Suprapubic skin (tissue), 4 donors: ENCODE measurements around the gene IFITM1.

Experiments used
- EP300 ChIP-seq: sonication (generic); formaldehyde crosslinking; IDR thresholded peaks from one replicate; pipeline ENCODE4 v1.6.1; 2017; ENCODE audit warnings: antibody characterized with exemption
- POLR2A ChIP-seq, 2 donors: fragments of 450-650 bp; IDR thresholded peaks; one replicate each; pipeline ENCODE4 v1.6.1; 2017; ENCODE audit warnings: antibody characterized with exemption in 2 of 2, mild to moderate bottlenecking in 2 of 2, moderate library complexity in 2 of 2
- POLR2AphosphoS5 ChIP-seq, 3 donors: sonication (generic); formaldehyde crosslinking; IDR thresholded peaks; one replicate each; pipeline ENCODE4 v1.6.1; 2017; ENCODE audit warnings: antibody characterized with exemption in 3 of 3
- TF ChIP-seq, protein P1 (sequence below), 2 donors: fragments of 200-600 bp in 1 of 2; fragments of 450-650 bp in 1 of 2; sonication (generic) in 1 of 2; IDR thresholded peaks; one replicate each; pipeline ENCODE4 v1.5.1; 2016 to 2019; ENCODE audit warnings: antibody characterized with exemption in 2 of 2, mild to moderate bottlenecking in 1 of 2, moderate library complexity in 1 of 2

DNA sequence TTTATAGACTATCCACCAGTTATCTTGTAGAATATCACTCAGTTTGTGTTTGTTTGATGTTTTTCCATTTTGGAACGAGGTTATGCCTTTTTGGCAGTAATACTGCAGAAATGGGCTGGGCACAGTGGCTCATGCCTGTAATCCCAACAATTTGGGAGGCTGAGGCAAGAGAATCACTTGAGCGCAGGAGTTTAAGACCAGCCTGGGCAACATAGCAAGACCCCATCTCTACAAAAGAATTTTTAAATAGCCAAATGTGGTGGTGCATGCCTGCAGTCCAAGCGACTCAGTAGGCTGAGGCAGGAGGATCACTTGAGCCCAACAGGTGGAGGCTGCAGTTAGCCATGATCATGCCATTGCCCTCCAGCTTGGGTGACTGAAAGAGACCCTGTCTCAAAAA lies 32.7 kb downstream of the IFITM1 start:
- TF ChIP-seq, protein P1, sequence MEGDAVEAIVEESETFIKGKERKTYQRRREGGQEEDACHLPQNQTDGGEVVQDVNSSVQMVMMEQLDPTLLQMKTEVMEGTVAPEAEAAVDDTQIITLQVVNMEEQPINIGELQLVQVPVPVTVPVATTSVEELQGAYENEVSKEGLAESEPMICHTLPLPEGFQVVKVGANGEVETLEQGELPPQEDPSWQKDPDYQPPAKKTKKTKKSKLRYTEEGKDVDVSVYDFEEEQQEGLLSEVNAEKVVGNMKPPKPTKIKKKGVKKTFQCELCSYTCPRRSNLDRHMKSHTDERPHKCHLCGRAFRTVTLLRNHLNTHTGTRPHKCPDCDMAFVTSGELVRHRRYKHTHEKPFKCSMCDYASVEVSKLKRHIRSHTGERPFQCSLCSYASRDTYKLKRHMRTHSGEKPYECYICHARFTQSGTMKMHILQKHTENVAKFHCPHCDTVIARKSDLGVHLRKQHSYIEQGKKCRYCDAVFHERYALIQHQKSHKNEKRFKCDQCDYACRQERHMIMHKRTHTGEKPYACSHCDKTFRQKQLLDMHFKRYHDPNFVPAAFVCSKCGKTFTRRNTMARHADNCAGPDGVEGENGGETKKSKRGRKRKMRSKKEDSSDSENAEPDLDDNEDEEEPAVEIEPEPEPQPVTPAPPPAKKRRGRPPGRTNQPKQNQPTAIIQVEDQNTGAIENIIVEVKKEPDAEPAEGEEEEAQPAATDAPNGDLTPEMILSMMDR (IDR thresholded peaks at IDR 0.05), result no peak
- no peak for TF ChIP-seq POLR2A (IDR thresholded peaks at IDR 0.05)
- TF ChIP-seq POLR2AphosphoS5 (IDR thresholded peaks at IDR 0.05), result no peak
- no peak for TF ChIP-seq EP300
